NCI-H2107 treated with DMSO at 0.1 percent for 48 hours (cell line): ENCODE measurements around the gene KRTAP10-10.
"Not testable (repeated sequence)": the region's sequence is repeated elsewhere in the genome, so short reads cannot be mapped to it uniquely, and the experiment has no call there.

Experiments used
- DNase-seq: peaks from one replicate; lab custom pipeline; 2025; ENCODE audit not compliant: unreplicated experiment; lab: John Stamatoyannopoulos, UW

The KRTAP10-10 gene

GRCh38 chr21:44649521-44650100, 12.5 kb downstream of the KRTAP10-10 start:
- no peak for DNase-seq

GRCh38 chr21:44650265-44650972, 13.3 kb downstream of the KRTAP10-10 start:
- no peak for DNase-seq

- no peak for DNase-seq
Measured at GRCh38 chr21:44650973-44651675, 14.0 kb downstream of the KRTAP10-10 start.

GRCh38 chr21:44653123-44653522, 16.0 kb downstream of the KRTAP10-10 start:
- DNase-seq, result no peak

GRCh38 chr21:44653656-44654575, 16.8 kb downstream of the KRTAP10-10 start:
- no peak for DNase-seq

GRCh38 chr21:44654576-44655175, 17.5 kb downstream of the KRTAP10-10 start, which contains the start of gene KRTAP12-4:
Gene KRTAP12-4, minus strand, starts transcription at chr21:44654659. Its CDS starts 45 bp downstream, at chr21:44654614.
- no peak for DNase-seq

GRCh38 chr21:44656868-44657267, 19.7 kb downstream of the KRTAP10-10 start:
- DNase-seq, result no peak

GRCh38 chr21:44657635-44658540, 20.7 kb downstream of the KRTAP10-10 start, which contains the start of gene KRTAP12-3:
Gene KRTAP12-3, plus strand, starts transcription at chr21:44657932. Its CDS starts 48 bp downstream, at chr21:44657980.
- no peak for DNase-seq

- no peak for DNase-seq
Measured at GRCh38 chr21:44658541-44658910, 21.4 kb downstream of the KRTAP10-10 start.

- DNase-seq, result no peak
Measured at GRCh38 chr21:44658913-44659595, 21.9 kb downstream of the KRTAP10-10 start.

GRCh38 chr21:44661567-44661966, 24.4 kb downstream of the KRTAP10-10 start:
- not testable (repeated sequence) for DNase-seq

- DNase-seq, result no peak
Measured at GRCh38 chr21:44664691-44665090, 27.5 kb downstream of the KRTAP10-10 start.

GRCh38 chr21:44666401-44667320, 29.5 kb downstream of the KRTAP10-10 start, which contains the start of gene KRTAP12-2:
Gene KRTAP12-2, minus strand, starts transcription at chr21:44666927. Its CDS starts 41 bp downstream, at chr21:44666886.
- DNase-seq, result no peak

- DNase-seq, result no peak
Measured at GRCh38 chr21:44667612-44668011, 30.5 kb downstream of the KRTAP10-10 start.

- no peak for DNase-seq
Measured at GRCh38 chr21:44670642-44671432, 33.7 kb downstream of the KRTAP10-10 start.

GRCh38 chr21:44671911-44672310, 34.8 kb downstream of the KRTAP10-10 start:
- DNase-seq, result no peak

- no peak for DNase-seq
Measured at GRCh38 chr21:44677881-44678280, 40.7 kb downstream of the KRTAP10-10 start.
